Neuron (in vitro differentiated cells): ENCODE data around the gene FEM1A.
"Not testable (repeated sequence)": the region's sequence is repeated elsewhere in the genome, so short reads cannot be mapped to it uniquely, and the experiment has no call there.

Source experiments
- H2AFZ ChIP-seq: one replicate; pipeline ENCODE4 v1.6.1; 2013; ENCODE audit warnings: low read depth, mild to moderate bottlenecking, inconsistent platforms, low read length, moderate library complexity
- H3K27me3 ChIP-seq: one replicate; pipeline ENCODE4 v1.6.1; 2013; ENCODE audit warnings: low read length; ENCODE audit not compliant: insufficient read depth
- H3K36me3 ChIP-seq: one replicate; pipeline ENCODE4 v1.6.1; 2013; ENCODE audit warnings: low read length; ENCODE audit not compliant: insufficient read depth
- H3K4me1 ChIP-seq: one replicate; pipeline ENCODE4 v1.6.1; 2013; ENCODE audit warnings: low read length; ENCODE audit not compliant: insufficient read depth
- H3K4me3 ChIP-seq: 2 replicates; pipeline ENCODE4 v1.5.1; 2013; ENCODE audit warnings: mild to moderate bottlenecking, low read length, moderate library complexity
- H3K9me3 ChIP-seq: one replicate; pipeline ENCODE4 v1.6.1; 2013; ENCODE audit warnings: low read length

FEM1A gene

GRCh38 chr19:4780860-4781259, 10.7 kb upstream of the FEM1A start:
- Histone ChIP-seq H3K4me3 (no peak overlapping the region), H3K4me1 (no peaks in the 10 kb centered on the region), H3K36me3 (no peaks in the 10 kb centered on the region), H2AFZ (no peak overlapping the region), H3K27me3 (no peaks in the 10 kb centered on the region), H3K9me3 (no peaks in the 10 kb centered on the region)

GRCh38 chr19:4781801-4782200, 9.7 kb upstream of the FEM1A start:
- Histone ChIP-seq H3K27me3 (no peaks in the 10 kb centered on the region), H2AFZ (no peak overlapping the region), H3K36me3 (no peaks in the 10 kb centered on the region), H3K9me3 (no peaks in the 10 kb centered on the region), H3K4me1 (no peaks in the 10 kb centered on the region), H3K4me3 (no peak overlapping the region)

- H3K36me3 ChIP-seq, H3K27me3 ChIP-seq, H2AFZ ChIP-seq, H3K9me3 ChIP-seq, H3K4me1 ChIP-seq, H3K4me3 ChIP-seq: not testable (repeated sequence)
Measured at GRCh38 chr19:4786412-4787016, 5.0 kb upstream of the FEM1A start.

- not testable (repeated sequence) for H2AFZ ChIP-seq, H3K9me3 ChIP-seq, H3K27me3 ChIP-seq
- Histone ChIP-seq H3K4me3 (peak overlapping the region; percentile 75), H3K4me1 (peaks cover 25% of the 10 kb centered on the region), H3K36me3 (peaks cover 31% of the 10 kb centered on the region)
Measured at GRCh38 chr19:4792019-4792865, 708 bp downstream of the FEM1A start.

GRCh38 chr19:4792866-4793195, 1.3 kb downstream of the FEM1A start:
- Histone ChIP-seq H3K4me3 (peak overlapping the region; percentile 75), H3K4me1 (peaks cover 25% of the 10 kb centered on the region), H3K36me3 (peaks cover 31% of the 10 kb centered on the region)
- H3K9me3 ChIP-seq, H3K27me3 ChIP-seq, H2AFZ ChIP-seq: not testable (repeated sequence)

GRCh38 chr19:4793278-4793677, 1.7 kb downstream of the FEM1A start:
- H3K27me3 ChIP-seq, H2AFZ ChIP-seq, H3K9me3 ChIP-seq, H3K4me3 ChIP-seq: not testable (repeated sequence)
- peaks cover 25% of the 10 kb centered on the region for H3K4me1 ChIP-seq
- peaks cover 31% of the 10 kb centered on the region for H3K36me3 ChIP-seq

GRCh38 chr19:4794971-4795370, 3.4 kb downstream of the FEM1A start:
- peaks cover 25% of the 10 kb centered on the region for H3K4me1 ChIP-seq
- no peak overlapping the region for H3K4me3 ChIP-seq
- no peak overlapping the region for H2AFZ ChIP-seq
- H3K9me3 ChIP-seq = no peaks in the 10 kb centered on the region
- peaks cover 31% of the 10 kb centered on the region for H3K36me3 ChIP-seq
- H3K27me3 ChIP-seq = no peaks in the 10 kb centered on the region

- Histone ChIP-seq H3K27me3 (no peaks in the 10 kb centered on the region), H3K4me1 (peaks cover 25% of the 10 kb centered on the region), H3K36me3 (peaks cover 31% of the 10 kb centered on the region), H3K9me3 (no peaks in the 10 kb centered on the region), H3K4me3 (no peak overlapping the region), H2AFZ (no peak overlapping the region)
Measured at GRCh38 chr19:4795400-4795799, 3.9 kb downstream of the FEM1A start.

GRCh38 chr19:4800591-4801081, 9.1 kb downstream of the FEM1A start:
- Histone ChIP-seq H3K27me3 (no peaks in the 10 kb centered on the region), H3K36me3 (peaks cover 5% of the 10 kb centered on the region), H2AFZ (no peak overlapping the region), H3K4me1 (no peaks in the 10 kb centered on the region), H3K4me3 (no peak overlapping the region), H3K9me3 (no peaks in the 10 kb centered on the region)

- H3K9me3 ChIP-seq = no peaks in the 10 kb centered on the region
- H3K27me3 ChIP-seq = no peaks in the 10 kb centered on the region
- no peak overlapping the region for H2AFZ ChIP-seq
- peaks cover 5% of the 10 kb centered on the region for H3K36me3 ChIP-seq
- H3K4me3 ChIP-seq = no peak overlapping the region
- no peaks in the 10 kb centered on the region for H3K4me1 ChIP-seq
Measured at GRCh38 chr19:4801085-4801619, 9.6 kb downstream of the FEM1A start.

GRCh38 chr19:4802711-4803110, 11.2 kb downstream of the FEM1A start:
- Histone ChIP-seq H3K36me3 (no peaks in the 10 kb centered on the region), H3K4me1 (no peaks in the 10 kb centered on the region)

GRCh38 chr19:4803736-4804695, 12.5 kb downstream of the FEM1A start:
- H3K27me3 ChIP-seq = no peaks in the 10 kb centered on the region
- H3K4me3 ChIP-seq = no peak overlapping the region
- no peaks in the 10 kb centered on the region for H3K4me1 ChIP-seq
- H3K36me3 ChIP-seq = no peaks in the 10 kb centered on the region
- H2AFZ ChIP-seq = no peak overlapping the region
- H3K9me3 ChIP-seq = no peaks in the 10 kb centered on the region

More at GRCh38 chr19:4802711-4803110, 11.2 kb downstream of the FEM1A start:
- Histone ChIP-seq H3K4me3 (no peak overlapping the region), H3K27me3 (no peaks in the 10 kb centered on the region), H3K9me3 (no peaks in the 10 kb centered on the region), H2AFZ (no peak overlapping the region)

- H2AFZ ChIP-seq, H3K27me3 ChIP-seq, H3K4me1 ChIP-seq, H3K4me3 ChIP-seq, H3K36me3 ChIP-seq, H3K9me3 ChIP-seq: not testable (repeated sequence)
Measured at GRCh38 chr19:4805140-4805539, 13.6 kb downstream of the FEM1A start.
